Muscle of leg (tissue), 11 donors: ENCODE data around the gene LPP. TPM values are rescaled to one million over a fixed set of nuclear protein-coding genes. Genes with fewer than 3 reads are reported as not detected.

Source experiments
- DNase-seq: peaks from one replicate; pipeline ENCODE4 v3.0.0; 2013
- H3K27ac ChIP-seq: one replicate; pipeline ENCODE4 v1.5.1; 2013; ENCODE audit warnings: mild to moderate bottlenecking, low read length, control low read depth
- H3K27me3 ChIP-seq: one replicate; pipeline ENCODE4 v1.6.1; 2013; ENCODE audit warnings: low read length; ENCODE audit not compliant: control insufficient read depth, insufficient read depth
- H3K36me3 ChIP-seq: one replicate; pipeline ENCODE4 v1.6.1; 2013; ENCODE audit warnings: low read length; ENCODE audit not compliant: control insufficient read depth, insufficient read depth
- H3K4me1 ChIP-seq: one replicate; pipeline ENCODE4 v1.6.1; 2013; ENCODE audit warnings: low read length; ENCODE audit not compliant: control insufficient read depth, insufficient read depth
- H3K4me3 ChIP-seq: one replicate; pipeline ENCODE4 v1.5.1; 2013; ENCODE audit warnings: low read length, control low read depth
- H3K9me3 ChIP-seq: replicated peaks from 2 replicates; pipeline ENCODE4 v1.6.1; 2013; ENCODE audit warnings: low read depth, low read length; ENCODE audit not compliant: control insufficient read depth
- WGBS: methylation state at CpG from one replicate; pipeline ENCODE4 v1.1.5; 2013; ENCODE audit warnings: missing lambda C conversion rate; ENCODE audit not compliant: insufficient coverage; 5-methylcytosine and 5-hydroxymethylcytosine counted together
- polyA plus RNA-seq, 8 donors: library from polyadenylated mRNA; unstranded; fragments of 120-200 nt; gene quantifications; one replicate each; pipeline versions ENCODE4 v1.2.1 to v1.2.3, GENCODE V29; 2013; ENCODE audit warnings: inconsistent platforms in 1 of 8, low replicate concordance in 1 of 8; ENCODE audit not compliant: insufficient read length in 8 of 8, insufficient read depth in 1 of 8
- total RNA-seq: library from RNA; stranded (reverse); fragments of 120-200 nt; gene quantifications from one replicate; pipeline ENCODE4 v1.2.4, GENCODE V29; 2013

LPP gene
- total and polyA plus RNA-seq, 9 donors, result 8.9 to 24.3 (median 13.5) TPM

- DNase-seq, result no peak
- no CpG with 5 or more reads among the region's 3 CpGs for WGBS
- Histone ChIP-seq H3K27me3 (no peaks in the 10 kb centered on the region), H3K36me3 (peaks cover 4% of the 10 kb centered on the region), H3K9me3 (peaks cover 2% of the 10 kb centered on the region), H3K4me3 (no peak overlapping the region), H3K4me1 (peaks cover 11% of the 10 kb centered on the region), H3K27ac (no peak overlapping the region)
Measured at GRCh38 chr3:188256758-188257157, 102.8 kb downstream of the LPP start.

- Histone ChIP-seq H3K4me3 (no peak overlapping the region), H3K27ac (no peak overlapping the region), H3K36me3 (peaks cover 4% of the 10 kb centered on the region), H3K4me1 (peaks cover 13% of the 10 kb centered on the region), H3K9me3 (peaks cover 2% of the 10 kb centered on the region), H3K27me3 (no peaks in the 10 kb centered on the region)
- WGBS, result 100% methylated on average over 1 of the region's 3 CpGs
- no peak for DNase-seq
Measured at GRCh38 chr3:188257384-188258026, 103.5 kb downstream of the LPP start.

- Histone ChIP-seq H3K36me3 (peaks cover 4% of the 10 kb centered on the region), H3K4me1 (peaks cover 15% of the 10 kb centered on the region), H3K27ac (peak overlapping the region; percentile 59), H3K27me3 (no peaks in the 10 kb centered on the region), H3K9me3 (no peaks in the 10 kb centered on the region), H3K4me3 (no peak overlapping the region)
- no peak for DNase-seq
- 90% methylated on average over 1 of the region's 2 CpGs for WGBS
Measured at GRCh38 chr3:188259191-188259590, 105.2 kb downstream of the LPP start.

GRCh38 chr3:188259596-188259995 is 105.6 kb downstream of the LPP start:
- no CpG with 5 or more reads among the region's 2 CpGs for WGBS
- no peaks in the 10 kb centered on the region for H3K27me3 ChIP-seq
- peaks cover 4% of the 10 kb centered on the region for H3K36me3 ChIP-seq
- no peaks in the 10 kb centered on the region for H3K9me3 ChIP-seq
- peaks cover 15% of the 10 kb centered on the region for H3K4me1 ChIP-seq
- no peak overlapping the region for H3K4me3 ChIP-seq
- peak; percentile 48 for DNase-seq
- peak overlapping the region; percentile 59 for H3K27ac ChIP-seq

- Histone ChIP-seq H3K27me3 (no peaks in the 10 kb centered on the region), H3K4me1 (peaks cover 24% of the 10 kb centered on the region), H3K9me3 (no peaks in the 10 kb centered on the region), H3K36me3 (no peaks in the 10 kb centered on the region), H3K27ac (no peak overlapping the region), H3K4me3 (no peak overlapping the region)
- no peak for DNase-seq
- no CpG with 5 or more reads among the region's 4 CpGs for WGBS
Measured at GRCh38 chr3:188261011-188261410, 107.1 kb downstream of the LPP start.

- Histone ChIP-seq H3K27ac (no peak overlapping the region), H3K36me3 (no peaks in the 10 kb centered on the region), H3K9me3 (no peaks in the 10 kb centered on the region), H3K4me3 (no peak overlapping the region), H3K4me1 (peaks cover 36% of the 10 kb centered on the region), H3K27me3 (no peaks in the 10 kb centered on the region)
- no peak for DNase-seq
- 100% methylated on average over 1 of the region's 5 CpGs for WGBS
Measured at GRCh38 chr3:188262488-188262887, 108.5 kb downstream of the LPP start.

- peak; percentile 49 for DNase-seq
- no peak overlapping the region for H3K27ac ChIP-seq
- H3K9me3 ChIP-seq, result no peaks in the 10 kb centered on the region
- no peaks in the 10 kb centered on the region for H3K36me3 ChIP-seq
- no peak overlapping the region for H3K4me3 ChIP-seq
- 88% methylated on average over 2 of the region's 8 CpGs for WGBS
- no peaks in the 10 kb centered on the region for H3K27me3 ChIP-seq
- H3K4me1 ChIP-seq, result peaks cover 38% of the 10 kb centered on the region
Measured at GRCh38 chr3:188262913-188263683, 109.1 kb downstream of the LPP start.

GRCh38 chr3:188264226-188265207 is 110.6 kb downstream of the LPP start:
- Histone ChIP-seq H3K27me3 (no peaks in the 10 kb centered on the region), H3K4me1 (peaks cover 31% of the 10 kb centered on the region), H3K27ac (peak overlapping the region; percentile 16), H3K4me3 (no peak overlapping the region), H3K36me3 (no peaks in the 10 kb centered on the region), H3K9me3 (no peaks in the 10 kb centered on the region)
- 38% methylated on average over 1 of the region's 7 CpGs for WGBS
- DNase-seq, result peak; percentile 75

- Histone ChIP-seq H3K36me3 (no peaks in the 10 kb centered on the region), H3K27me3 (no peaks in the 10 kb centered on the region), H3K4me1 (peaks cover 40% of the 10 kb centered on the region), H3K9me3 (no peaks in the 10 kb centered on the region), H3K4me3 (no peak overlapping the region), H3K27ac (peak overlapping the region; percentile 56)
- peak; percentile 39 for DNase-seq
- WGBS, result 93% methylated on average over 4 of the region's 10 CpGs
Measured at GRCh38 chr3:188266562-188267274, 112.8 kb downstream of the LPP start.
